DND-41 (cell line): ENCODE data around the gene ACO2.
"Not testable (repeated sequence)": the region's sequence is repeated elsewhere in the genome, so short reads cannot be mapped to it uniquely, and the experiment has no call there.

Experiments
- ATAC-seq: fragments of 200-7000 bp; cut with Tn5 transposase; 3 replicates; pipeline ENCODE4 v1.9.1; 2021; ENCODE audit warnings: low read depth; ENCODE audit not compliant: insufficient read depth
- DNase-seq: peaks from one replicate; pipeline ENCODE4 v3.0.0-alpha.2; 2020
- H2AFZ ChIP-seq: 2 replicates; pipeline ENCODE4 v1.6.0; 2012; ENCODE audit warnings: low read depth, low read length
- H3K27ac ChIP-seq: 2 replicates; pipeline ENCODE4 v1.5.1; 2012; ENCODE audit warnings: low read length, inconsistent platforms
- H3K27me3 ChIP-seq: fragments of 200-600 bp; sonication (generic); 2 replicates; pipeline ENCODE4 v1.6.0; 2012; ENCODE audit warnings: low read length, mild to moderate bottlenecking, inconsistent platforms; ENCODE audit not compliant: insufficient read depth, poor library complexity
- H3K36me3 ChIP-seq: 2 replicates; pipeline ENCODE4 v1.5.1; 2012; ENCODE audit warnings: low read length, inconsistent platforms; ENCODE audit not compliant: insufficient read depth
- H3K4me1 ChIP-seq: 2 replicates; pipeline ENCODE4 v1.5.1; 2012; ENCODE audit warnings: mild to moderate bottlenecking, low read length; ENCODE audit not compliant: insufficient read depth
- H3K4me2 ChIP-seq: 2 replicates; pipeline ENCODE4 v1.6.0; 2012; ENCODE audit warnings: mild to moderate bottlenecking, moderate library complexity, low read length, inconsistent platforms; ENCODE audit not compliant: insufficient read depth
- H3K4me3 ChIP-seq, 2 experiments: fragments of 200-600 bp in 1 of 2; shearing (Covaris generic) in 1 of 2; 2 replicates each; pipeline ENCODE4 v1.5.1; 2012 to 2016; ENCODE audit warnings: inconsistent platforms in 2 of 2, low read length in 2 of 2, mild to moderate bottlenecking in 2 of 2, low read depth in 1 of 2, moderate library complexity in 1 of 2
- H3K79me2 ChIP-seq: 2 replicates; pipeline ENCODE4 v1.6.0; 2012; ENCODE audit warnings: low read length, inconsistent platforms; ENCODE audit not compliant: insufficient read depth
- H3K9ac ChIP-seq: 2 replicates; pipeline ENCODE4 v1.6.0; 2012; ENCODE audit warnings: low read depth, mild to moderate bottlenecking, inconsistent platforms, low read length, moderate library complexity
- H3K9me3 ChIP-seq: 2 replicates; pipeline ENCODE4 v1.5.1; 2012; ENCODE audit warnings: low read length, moderate library complexity, mild to moderate bottlenecking, inconsistent platforms; ENCODE audit not compliant: insufficient read depth, severe bottlenecking
- H4K20me1 ChIP-seq: 2 replicates; pipeline ENCODE4 v1.6.0; 2012; ENCODE audit warnings: low read length; ENCODE audit not compliant: insufficient read depth
- EZH2 ChIP-seq: IDR thresholded peaks from 3 replicates; pipeline ENCODE4 v1.6.1; 2012; ENCODE audit warnings: borderline replicate concordance, low read depth, mild to moderate bottlenecking, moderate library complexity, low read length, inconsistent platforms; ENCODE audit not compliant: severe bottlenecking
- TF ChIP-seq, protein P1 (sequence below): IDR thresholded peaks from 2 replicates; pipeline ENCODE4 v1.5.1; 2012; ENCODE audit warnings: borderline replicate concordance, low read length, moderate library complexity, mild to moderate bottlenecking; ENCODE audit not compliant: poor library complexity, severe bottlenecking; ENCODE audit errors: extremely low read depth

The ACO2 gene

DNA sequence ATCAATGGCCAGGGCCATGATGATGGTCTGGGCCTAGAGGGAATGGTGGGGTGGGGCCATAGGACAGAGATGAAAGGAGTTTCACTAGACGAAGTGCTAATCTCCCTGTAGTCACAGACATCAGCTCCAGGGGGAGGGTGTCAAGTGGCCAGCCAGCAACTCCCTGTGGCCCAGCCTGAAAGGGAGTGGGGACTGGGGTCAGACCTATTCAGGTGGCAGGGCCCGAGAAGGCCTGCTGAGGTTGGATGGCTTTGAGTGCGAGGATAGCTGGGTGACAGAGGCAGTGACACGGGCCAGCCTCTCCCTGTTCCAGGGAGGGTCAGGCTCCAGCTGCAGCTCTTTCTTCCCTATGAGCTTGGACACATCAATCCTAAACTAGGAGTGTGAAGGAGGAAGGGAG lies 33.4 kb upstream of the ACO2 start:
- Histone ChIP-seq H3K4me3 (no peak overlapping the region), H2AFZ (no peak overlapping the region), H3K4me1 (no peaks in the 10 kb centered on the region), H3K79me2 (peaks cover 59% of the 10 kb centered on the region), H4K20me1 (peaks cover 50% of the 10 kb centered on the region), H3K4me2 (no peak overlapping the region), H3K9me3 (no peaks in the 10 kb centered on the region), H3K9ac (no peak overlapping the region), H3K27ac (no peak overlapping the region), H3K36me3 (peaks cover 76% of the 10 kb centered on the region), H3K27me3 (no peaks in the 10 kb centered on the region)
- no peak for DNase-seq
- no peak for ATAC-seq
- no peak for TF ChIP-seq EZH2
- TF ChIP-seq, protein P1, sequence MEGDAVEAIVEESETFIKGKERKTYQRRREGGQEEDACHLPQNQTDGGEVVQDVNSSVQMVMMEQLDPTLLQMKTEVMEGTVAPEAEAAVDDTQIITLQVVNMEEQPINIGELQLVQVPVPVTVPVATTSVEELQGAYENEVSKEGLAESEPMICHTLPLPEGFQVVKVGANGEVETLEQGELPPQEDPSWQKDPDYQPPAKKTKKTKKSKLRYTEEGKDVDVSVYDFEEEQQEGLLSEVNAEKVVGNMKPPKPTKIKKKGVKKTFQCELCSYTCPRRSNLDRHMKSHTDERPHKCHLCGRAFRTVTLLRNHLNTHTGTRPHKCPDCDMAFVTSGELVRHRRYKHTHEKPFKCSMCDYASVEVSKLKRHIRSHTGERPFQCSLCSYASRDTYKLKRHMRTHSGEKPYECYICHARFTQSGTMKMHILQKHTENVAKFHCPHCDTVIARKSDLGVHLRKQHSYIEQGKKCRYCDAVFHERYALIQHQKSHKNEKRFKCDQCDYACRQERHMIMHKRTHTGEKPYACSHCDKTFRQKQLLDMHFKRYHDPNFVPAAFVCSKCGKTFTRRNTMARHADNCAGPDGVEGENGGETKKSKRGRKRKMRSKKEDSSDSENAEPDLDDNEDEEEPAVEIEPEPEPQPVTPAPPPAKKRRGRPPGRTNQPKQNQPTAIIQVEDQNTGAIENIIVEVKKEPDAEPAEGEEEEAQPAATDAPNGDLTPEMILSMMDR = no peak

DNA sequence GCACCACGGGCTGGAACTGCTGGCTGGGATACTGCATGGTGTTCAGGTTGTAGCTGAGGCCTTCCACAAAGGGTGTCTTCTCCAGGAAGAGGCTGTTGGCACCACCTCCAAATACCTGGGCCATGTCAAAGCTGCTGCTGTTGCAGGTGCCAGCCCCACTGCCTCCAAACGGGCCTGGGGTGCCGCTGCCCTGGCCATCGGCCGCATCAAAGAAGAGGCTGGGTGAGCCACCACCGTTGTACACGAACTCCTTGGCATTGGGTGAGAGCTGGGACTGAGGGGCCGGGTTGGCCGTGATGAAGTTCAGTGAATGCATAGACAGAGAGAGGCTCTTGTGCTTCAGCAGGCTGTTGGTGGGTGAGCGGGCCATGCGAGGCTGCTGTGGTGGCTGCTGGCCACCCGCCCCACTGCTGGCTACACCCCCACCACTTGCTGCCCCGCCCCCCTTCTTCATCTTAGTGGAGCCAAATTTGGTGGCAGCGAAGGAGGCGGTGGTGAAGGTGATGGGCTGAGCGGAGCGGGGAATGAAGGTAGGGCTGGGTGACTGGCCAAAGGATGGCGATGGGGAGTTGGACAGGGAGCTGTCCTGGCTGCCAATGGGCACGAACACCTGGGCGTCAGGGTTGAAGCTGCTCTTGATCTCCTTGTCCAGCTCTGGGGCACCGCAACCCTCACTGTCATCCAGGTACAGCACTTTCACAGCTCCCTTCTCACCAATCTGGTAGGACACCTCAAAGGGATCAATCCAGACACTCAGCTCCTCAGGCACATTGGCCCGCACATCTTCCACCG lies 32.4 kb upstream of the ACO2 start:
- Histone ChIP-seq H3K79me2 (peaks cover 68% of the 10 kb centered on the region), H3K27ac (no peak overlapping the region), H3K4me2 (no peak overlapping the region), H3K4me1 (no peaks in the 10 kb centered on the region), H3K27me3 (no peaks in the 10 kb centered on the region), H3K9ac (no peak overlapping the region), H4K20me1 (peaks cover 50% of the 10 kb centered on the region), H3K9me3 (no peaks in the 10 kb centered on the region), H3K36me3 (peaks cover 81% of the 10 kb centered on the region), H3K4me3 (no peak overlapping the region), H2AFZ (no peak overlapping the region)
- TF ChIP-seq EZH2 = no peak
- TF ChIP-seq, protein P1 = no peak
- ATAC-seq = no peak
- DNase-seq = no peak

DNA sequence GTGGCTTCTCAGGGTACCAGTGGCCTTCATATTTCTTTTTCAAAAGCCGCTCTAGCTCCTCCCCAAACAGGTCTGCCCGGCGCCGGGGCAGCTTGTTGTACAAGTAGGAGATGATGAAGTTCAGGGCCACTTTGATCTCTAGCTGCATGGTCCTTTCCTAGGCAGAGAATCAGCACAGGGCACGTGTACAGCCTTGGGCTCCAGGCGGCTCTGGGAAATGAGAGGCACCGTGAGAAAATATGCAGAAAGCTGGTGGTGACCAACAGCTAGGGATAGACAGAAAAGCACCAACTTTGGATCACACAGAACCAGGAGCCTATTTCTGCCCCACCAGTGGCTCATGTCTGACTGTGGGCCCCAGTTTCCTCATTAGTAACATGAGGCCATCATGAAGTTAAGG lies 31.7 kb upstream of the ACO2 start:
- Histone ChIP-seq H3K4me2 (no peak overlapping the region), H3K27me3 (no peaks in the 10 kb centered on the region), H4K20me1 (peaks cover 50% of the 10 kb centered on the region), H2AFZ (no peak overlapping the region), H3K27ac (no peak overlapping the region), H3K36me3 (peaks cover 76% of the 10 kb centered on the region), H3K4me3 (no peak overlapping the region), H3K4me1 (no peaks in the 10 kb centered on the region), H3K79me2 (peaks cover 74% of the 10 kb centered on the region), H3K9ac (no peak overlapping the region), H3K9me3 (no peaks in the 10 kb centered on the region)
- no peak for TF ChIP-seq EZH2
- TF ChIP-seq, protein P1 = no peak
- ATAC-seq (no peak), DNase-seq (no peak)

DNA sequence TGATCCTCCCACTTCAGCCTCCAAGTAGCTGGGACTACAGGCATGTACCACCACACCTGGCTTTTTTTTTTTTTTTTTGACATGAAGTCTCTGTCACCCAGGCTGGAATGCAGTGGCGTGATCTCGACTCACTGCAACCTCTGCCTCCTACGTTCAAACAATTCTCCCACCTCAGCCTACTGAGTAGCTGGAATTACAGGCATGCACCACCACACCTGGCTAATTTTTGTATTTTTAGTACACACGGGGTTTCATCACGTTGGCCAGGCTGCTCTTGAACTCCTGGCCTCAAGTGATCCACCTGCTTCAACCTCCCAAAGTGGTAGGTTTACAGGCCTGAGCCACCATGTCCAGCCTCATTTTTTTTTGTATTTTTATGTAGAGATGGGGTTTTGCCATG lies 28.4 kb upstream of the ACO2 start:
- Histone ChIP-seq H3K36me3 (peaks cover 62% of the 10 kb centered on the region), H3K4me1 (peaks cover 19% of the 10 kb centered on the region), H4K20me1 (peaks cover 48% of the 10 kb centered on the region), H3K79me2 (peaks cover 90% of the 10 kb centered on the region)
- DNase-seq, ATAC-seq, H3K4me2 ChIP-seq, H3K27ac ChIP-seq, H3K27me3 ChIP-seq, H3K9me3 ChIP-seq, H3K9ac ChIP-seq, H3K4me3 ChIP-seq, H2AFZ ChIP-seq: not testable (repeated sequence)
